ENCODE measurements around the gene KCNN3.

GRCh38 chr1:154852845-154853244 is 17.2 kb downstream of the KCNN3 start:
- no peak for TF ChIP-seq PRDM15 (CRISPR knock-in tag; IDR thresholded peaks at IDR 0.05)
- TF ChIP-seq REPIN1 (CRISPR knock-in tag; IDR thresholded peaks at IDR 0.05; ENCODE audit: borderline replicate concordance, low read depth), result no peak

All from HepG2 (cell line).